Mesendoderm (in vitro differentiated cells): ENCODE results near the gene STPG4.

ENCODE experiments used
- DNase-seq: peaks from one replicate; pipeline ENCODE4 v3.0.0; 2013
- H2AK5ac ChIP-seq: 2 replicates; pipeline ENCODE4 v1.6.1; 2013; ENCODE audit warnings: low read length, inconsistent platforms
- H2BK120ac ChIP-seq: 2 replicates; pipeline ENCODE4 v1.6.1; 2013; ENCODE audit warnings: low read depth, mild to moderate bottlenecking, low read length, moderate library complexity, mixed read lengths
- H2BK15ac ChIP-seq: replicated peaks from 2 replicates; pipeline ENCODE4 v1.6.1; 2013; ENCODE audit warnings: low read depth, mild to moderate bottlenecking, moderate library complexity
- H2BK5ac ChIP-seq: 2 replicates; pipeline ENCODE4 v1.6.1; 2013; ENCODE audit warnings: low read length, inconsistent platforms
- H3K18ac ChIP-seq: 2 replicates; pipeline ENCODE4 v1.6.1; 2013; ENCODE audit warnings: mild to moderate bottlenecking, low read length, mixed read lengths
- H3K23ac ChIP-seq: one replicate; pipeline ENCODE4 v1.6.1; 2013; ENCODE audit warnings: low read length
- H3K27ac ChIP-seq: 2 replicates; pipeline ENCODE4 v1.5.1; 2013; ENCODE audit warnings: low read depth, mild to moderate bottlenecking, inconsistent platforms, low read length, moderate library complexity
- H3K27me3 ChIP-seq: 2 replicates; pipeline ENCODE4 v1.6.1; 2013; ENCODE audit warnings: low read length, control low read depth, mild to moderate bottlenecking, inconsistent platforms; ENCODE audit not compliant: insufficient read depth, poor library complexity
- H3K36me3 ChIP-seq: 2 replicates; pipeline ENCODE4 v1.6.1; 2013; ENCODE audit warnings: low read length, inconsistent platforms; ENCODE audit not compliant: control insufficient read depth, insufficient read depth
- H3K4ac ChIP-seq: one replicate; pipeline ENCODE4 v1.6.1; 2013; ENCODE audit warnings: low read depth, mild to moderate bottlenecking, low read length, moderate library complexity
- H3K4me1 ChIP-seq: 2 replicates; pipeline ENCODE4 v1.6.1; 2013; ENCODE audit warnings: low read depth, low read length, inconsistent platforms; ENCODE audit not compliant: control insufficient read depth
- H3K4me2 ChIP-seq: 2 replicates; pipeline ENCODE4 v1.6.1; 2013; ENCODE audit warnings: low read length
- H3K4me3 ChIP-seq: 2 replicates; pipeline ENCODE4 v1.5.1; 2013; ENCODE audit warnings: mild to moderate bottlenecking, low read length
- H3K56ac ChIP-seq: one replicate; pipeline ENCODE4 v1.6.1; 2013; ENCODE audit warnings: low read length
- H3K79me1 ChIP-seq: 2 replicates; pipeline ENCODE4 v1.6.1; 2013; ENCODE audit warnings: low read length, inconsistent platforms
- H3K79me2 ChIP-seq: 2 replicates; pipeline ENCODE4 v1.6.1; 2013; ENCODE audit warnings: mild to moderate bottlenecking, low read length; ENCODE audit not compliant: control insufficient read depth, insufficient read depth
- H3K9ac ChIP-seq: 2 replicates; pipeline ENCODE4 v1.6.1; 2013; ENCODE audit warnings: low read length, inconsistent platforms
- H4K5ac ChIP-seq: one replicate; pipeline ENCODE4 v1.6.1; 2013; ENCODE audit warnings: low read length
- H4K8ac ChIP-seq: one replicate; pipeline ENCODE4 v1.6.1; 2013; ENCODE audit warnings: low read depth, mild to moderate bottlenecking, control low read depth, low read length, moderate library complexity
- WGBS: extraction: QIAGEN DNeasy Blood & Tissue Kit; methylation state at CpG from one replicate; pipeline ENCODE4 v1.1.7; 2013; ENCODE audit warnings: low lambda C conversion rate, missing lambda C conversion rate; ENCODE audit not compliant: insufficient coverage; ENCODE audit errors: extremely low coverage; 5-methylcytosine and 5-hydroxymethylcytosine counted together

STPG4 gene

DNA sequence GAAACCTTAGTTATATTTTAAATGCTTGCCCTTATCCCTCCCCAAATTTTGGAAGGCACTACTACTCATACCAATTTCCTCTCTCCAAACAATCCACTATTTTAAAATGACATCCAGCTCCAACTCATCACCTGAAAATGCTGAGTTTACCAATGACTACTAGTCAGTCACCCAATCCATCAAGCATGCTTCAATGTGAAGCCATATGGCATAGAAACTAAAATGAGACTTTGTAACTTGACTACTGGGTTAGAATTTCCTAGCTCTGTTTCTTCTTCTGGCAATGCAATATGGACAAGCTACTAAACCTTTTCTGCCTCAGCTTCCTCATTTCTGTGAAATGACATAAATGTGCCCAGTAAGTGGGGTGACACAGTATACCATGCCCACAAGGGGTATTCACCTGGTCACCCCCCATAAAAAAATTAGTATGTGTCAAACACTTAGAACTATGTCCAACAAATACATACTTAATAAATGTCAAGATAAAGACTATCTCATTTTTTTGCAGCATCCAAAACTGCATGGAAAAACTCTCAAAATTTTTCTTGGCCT is 10.0 kb upstream of the STPG4 start:
- H3K56ac ChIP-seq: no peak overlapping the region

DNA sequence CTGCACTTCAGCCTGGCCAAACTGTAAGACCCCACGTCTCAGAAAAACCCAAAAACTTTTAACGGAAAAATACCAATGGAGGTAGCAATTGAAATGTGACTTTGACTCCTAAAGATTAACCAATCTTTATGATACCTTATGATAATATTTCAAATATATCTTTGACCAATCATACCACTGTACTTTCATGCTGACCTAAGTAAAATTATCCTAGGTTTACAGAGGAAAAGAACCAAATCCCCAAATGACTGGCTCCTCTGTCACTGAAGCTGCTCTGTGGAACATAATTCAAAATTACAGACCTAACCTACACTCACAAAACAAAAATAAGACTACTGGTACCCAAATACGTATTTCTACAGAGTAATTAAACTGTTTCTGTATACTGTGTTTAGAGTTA is 7.7 kb upstream of the STPG4 start:
- H3K9ac ChIP-seq: no peak overlapping the region
- H3K36me3 ChIP-seq: peaks cover 1% of the 10 kb centered on the region
- H3K27ac ChIP-seq: no peak overlapping the region
- no peak overlapping the region for H2BK15ac ChIP-seq
- H3K4ac ChIP-seq: no peak overlapping the region
- no peak overlapping the region for H3K4me3 ChIP-seq
- H2BK120ac ChIP-seq: no peak overlapping the region
- H4K8ac ChIP-seq: no peak overlapping the region
- H2BK5ac ChIP-seq: no peak overlapping the region
- WGBS: no CpG with 5 or more reads among the region's 3 CpGs
- no peak overlapping the region for H3K18ac ChIP-seq
- no peak overlapping the region for H2AK5ac ChIP-seq
- H3K79me1 ChIP-seq: peaks cover 8% of the 10 kb centered on the region
- no peak overlapping the region for H3K56ac ChIP-seq
- H3K4me1 ChIP-seq: peaks cover 3% of the 10 kb centered on the region
- H4K5ac ChIP-seq: no peak overlapping the region
- H3K27me3 ChIP-seq: no peaks in the 10 kb centered on the region
- DNase-seq: no peak
- no peak overlapping the region for H3K23ac ChIP-seq
- H3K4me2 ChIP-seq: no peak overlapping the region
- H3K79me2 ChIP-seq: peaks cover 26% of the 10 kb centered on the region

More for the DNA sequence above, 10.0 kb upstream of the STPG4 start:
- peaks cover 44% of the 10 kb centered on the region for H3K79me2 ChIP-seq
- peaks cover 1% of the 10 kb centered on the region for H3K36me3 ChIP-seq
- no peak overlapping the region for H2BK5ac ChIP-seq
- no peak overlapping the region for H3K4me2 ChIP-seq
- no peak overlapping the region for H2AK5ac ChIP-seq
- no peak overlapping the region for H2BK15ac ChIP-seq
- H4K8ac ChIP-seq: no peak overlapping the region
- DNase-seq: no peak
- peaks cover 8% of the 10 kb centered on the region for H3K79me1 ChIP-seq
- no peak overlapping the region for H3K23ac ChIP-seq
- no peak overlapping the region for H3K18ac ChIP-seq
- peaks cover 3% of the 10 kb centered on the region for H3K4me1 ChIP-seq
- H3K4ac ChIP-seq: no peak overlapping the region
- no peak overlapping the region for H4K5ac ChIP-seq
- H3K9ac ChIP-seq: no peak overlapping the region
- H3K4me3 ChIP-seq: no peak overlapping the region
- no peaks in the 10 kb centered on the region for H3K27me3 ChIP-seq
- no peak overlapping the region for H3K27ac ChIP-seq
- no peak overlapping the region for H2BK120ac ChIP-seq

DNA sequence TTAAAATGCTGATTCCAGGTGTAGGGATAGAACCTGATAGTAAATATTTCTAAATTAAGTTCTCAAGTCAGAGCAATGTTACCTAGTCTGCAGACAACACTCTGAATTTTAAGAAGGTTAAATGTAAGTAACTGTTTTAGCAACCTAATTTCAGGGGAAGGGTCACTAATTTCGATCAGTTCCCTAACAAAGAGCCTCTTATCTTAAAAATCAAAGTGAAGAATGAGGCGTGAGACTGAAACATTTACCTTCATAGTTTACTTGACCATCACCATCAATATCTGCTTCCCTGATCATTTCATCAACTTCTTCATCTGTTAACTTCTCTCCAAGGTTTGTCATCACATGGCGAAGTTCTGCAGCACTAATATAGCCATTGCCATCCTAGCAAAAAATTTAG is 6.4 kb upstream of the STPG4 start:
- peak; percentile 59 for DNase-seq
- H3K18ac ChIP-seq: no peak overlapping the region
- no peak overlapping the region for H3K4me2 ChIP-seq
- H3K4ac ChIP-seq: no peak overlapping the region
- no peak overlapping the region for H3K56ac ChIP-seq
- H2AK5ac ChIP-seq: no peak overlapping the region
- H2BK15ac ChIP-seq: no peak overlapping the region
- no peak overlapping the region for H4K8ac ChIP-seq
- no peak overlapping the region for H2BK5ac ChIP-seq
- no peak overlapping the region for H3K23ac ChIP-seq
- no peak overlapping the region for H3K9ac ChIP-seq
- no peak overlapping the region for H3K4me3 ChIP-seq
- peaks cover 19% of the 10 kb centered on the region for H3K79me2 ChIP-seq
- peaks cover 1% of the 10 kb centered on the region for H3K36me3 ChIP-seq
- no peak overlapping the region for H4K5ac ChIP-seq
- H3K79me1 ChIP-seq: peaks cover 8% of the 10 kb centered on the region
- peaks cover 3% of the 10 kb centered on the region for H3K4me1 ChIP-seq
- no peak overlapping the region for H3K27ac ChIP-seq
- WGBS: no CpG with 5 or more reads among the region's 3 CpGs
- no peak overlapping the region for H2BK120ac ChIP-seq
- H3K27me3 ChIP-seq: no peaks in the 10 kb centered on the region

DNA sequence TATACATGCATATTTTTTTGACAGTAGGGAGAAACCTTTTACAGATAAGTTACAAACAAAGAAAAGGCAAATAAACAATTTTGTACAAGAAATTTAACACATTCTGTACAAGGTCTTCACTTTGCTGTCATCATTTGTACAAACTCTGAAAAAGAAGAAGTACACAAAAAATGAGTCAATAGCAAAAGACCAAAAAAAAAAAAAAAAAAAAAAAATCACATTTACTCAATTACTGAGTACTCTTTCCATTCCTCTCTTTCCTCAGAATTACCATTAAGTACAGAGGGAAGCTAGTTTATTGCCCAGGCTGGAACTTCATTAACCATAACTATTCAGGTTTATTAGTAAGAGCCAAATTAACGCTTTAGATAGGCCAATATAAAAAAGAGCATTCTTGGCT is 5.6 kb upstream of the STPG4 start:
- no peak overlapping the region for H2BK15ac ChIP-seq
- H3K79me1 ChIP-seq: peaks cover 7% of the 10 kb centered on the region
- no peak overlapping the region for H2AK5ac ChIP-seq
- no peak overlapping the region for H3K56ac ChIP-seq
- no peak overlapping the region for H4K5ac ChIP-seq
- H3K27me3 ChIP-seq: no peaks in the 10 kb centered on the region
- H3K79me2 ChIP-seq: peaks cover 17% of the 10 kb centered on the region
- no peak for DNase-seq
- no peak overlapping the region for H3K18ac ChIP-seq
- H2BK120ac ChIP-seq: no peak overlapping the region
- no peak overlapping the region for H3K4me2 ChIP-seq
- H3K4me3 ChIP-seq: no peak overlapping the region
- WGBS: no CpG with 5 or more reads among the region's 1 CpG
- peaks cover 1% of the 10 kb centered on the region for H3K36me3 ChIP-seq
- H2BK5ac ChIP-seq: no peak overlapping the region
- H4K8ac ChIP-seq: no peak overlapping the region
- H3K4ac ChIP-seq: no peak overlapping the region
- H3K27ac ChIP-seq: no peak overlapping the region
- peaks cover 3% of the 10 kb centered on the region for H3K4me1 ChIP-seq
- H3K23ac ChIP-seq: no peak overlapping the region
- no peak overlapping the region for H3K9ac ChIP-seq

DNA sequence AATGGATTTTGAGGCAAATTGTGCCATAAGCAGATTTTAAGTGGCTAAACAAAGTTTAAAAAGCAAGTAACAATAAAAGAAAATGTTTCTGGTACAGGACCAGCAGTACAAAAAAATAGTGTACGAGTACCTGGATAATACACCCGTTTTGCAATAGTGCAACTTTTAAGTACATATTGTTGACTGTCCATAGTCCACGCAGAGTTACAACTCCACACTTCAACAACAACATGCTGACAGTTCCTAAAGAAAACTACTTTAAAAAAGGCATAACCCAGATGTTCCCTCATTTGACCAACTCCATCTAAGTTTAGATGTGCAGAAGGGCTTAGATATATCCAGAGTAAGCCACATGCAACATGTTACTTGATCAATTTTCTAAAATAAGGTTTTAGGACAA is 5.1 kb upstream of the STPG4 start:
- Histone ChIP-seq H3K23ac (no peak overlapping the region), H4K8ac (no peak overlapping the region), H3K36me3 (peaks cover 1% of the 10 kb centered on the region), H3K79me2 (peaks cover 12% of the 10 kb centered on the region), H3K56ac (no peak overlapping the region), H2BK15ac (no peak overlapping the region), H3K27ac (no peak overlapping the region), H3K79me1 (peaks cover 4% of the 10 kb centered on the region), H3K4me2 (no peak overlapping the region), H3K4me1 (peaks cover 3% of the 10 kb centered on the region), H3K4ac (no peak overlapping the region), H3K18ac (no peak overlapping the region), H3K27me3 (no peaks in the 10 kb centered on the region), H3K4me3 (no peak overlapping the region), H2AK5ac (no peak overlapping the region), H3K9ac (no peak overlapping the region), H2BK120ac (no peak overlapping the region), H2BK5ac (no peak overlapping the region), H4K5ac (no peak overlapping the region)
- WGBS: no CpG with 5 or more reads among the region's 3 CpGs
- DNase-seq: no peak

DNA sequence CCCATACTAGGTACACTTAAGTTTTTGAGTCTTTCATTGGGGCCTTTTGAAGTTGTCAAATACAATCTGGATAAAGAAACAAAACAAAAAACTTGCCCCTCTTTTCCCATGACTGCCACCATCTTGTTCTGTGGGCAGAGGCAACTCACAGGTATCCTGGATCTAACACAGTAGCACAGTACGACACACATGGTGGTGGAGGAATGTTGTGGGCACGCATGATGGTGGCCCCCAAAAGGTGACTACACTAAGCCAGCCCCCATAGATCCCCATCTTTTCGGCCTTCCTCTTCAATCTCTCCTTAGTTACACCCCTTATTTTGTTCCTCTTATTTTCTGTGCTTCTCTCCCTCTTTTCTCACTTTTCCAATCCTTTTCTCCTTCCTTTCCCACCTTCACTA is 4.5 kb upstream of the STPG4 start:
- Histone ChIP-seq H3K9ac (no peak overlapping the region), H3K18ac (no peak overlapping the region), H3K4ac (no peak overlapping the region), H3K4me2 (no peak overlapping the region), H3K4me1 (peaks cover 3% of the 10 kb centered on the region), H3K79me2 (peaks cover 6% of the 10 kb centered on the region), H4K8ac (no peak overlapping the region), H3K79me1 (peaks cover under 1% of the 10 kb centered on the region), H3K4me3 (no peak overlapping the region), H4K5ac (no peak overlapping the region), H3K36me3 (peaks cover under 1% of the 10 kb centered on the region), H3K27ac (no peak overlapping the region), H3K23ac (no peak overlapping the region), H3K56ac (no peak overlapping the region), H2AK5ac (no peak overlapping the region), H2BK5ac (no peak overlapping the region), H2BK15ac (no peak overlapping the region), H2BK120ac (no peak overlapping the region), H3K27me3 (no peaks in the 10 kb centered on the region)
- no CpG with 5 or more reads among the region's 3 CpGs for WGBS
- no peak for DNase-seq
